Tibial artery (tissue), 4 donors: ENCODE results near the gene CYBC1.

Experiments
- DNase-seq, 2 donors: peaks; one replicate each; pipeline ENCODE4 v3.0.0-alpha.2; 2019
- H3K27ac ChIP-seq, 2 donors: fragments of 200-600 bp; sonication (generic) in 1 of 2; 1 replicate in 1 of 2; 2 replicates in 1 of 2; pipeline ENCODE4 v1.5.1; 2018 to 2019; ENCODE audit warnings: mild to moderate bottlenecking in 1 of 2
- H3K27me3 ChIP-seq, 2 donors: fragments of 200-600 bp; sonication (generic) in 1 of 2; one replicate each; pipeline versions ENCODE4 v1.5.1 to v1.6.0; 2016 to 2019
- H3K36me3 ChIP-seq, 3 donors: fragments of 200-600 bp; sonication (generic) in 2 of 3; one replicate each; pipeline ENCODE4 v1.5.1; 2016 to 2019; ENCODE audit warnings: mild to moderate bottlenecking in 2 of 3
- H3K4me1 ChIP-seq, 4 donors: fragments of 200-600 bp; sonication (generic) in 2 of 4; 1 replicate in 3 of 4; 2 replicates in 1 of 4; pipeline ENCODE4 v1.5.1; 2016 to 2019
- H3K4me3 ChIP-seq, 2 donors: fragments of 200-600 bp; sonication (generic) in 1 of 2; 1 replicate in 1 of 2; 2 replicates in 1 of 2; pipeline ENCODE4 v1.5.1; 2018 to 2019; ENCODE audit warnings: mild to moderate bottlenecking in 2 of 2
- H3K9me3 ChIP-seq, 3 donors: fragments of 200-600 bp; sonication (generic) in 1 of 3; one replicate each; pipeline ENCODE4 v1.5.1; 2016 to 2019
- CTCF ChIP-seq, 2 experiments: fragments of 200-600 bp in 1 of 2; fragments of 450-650 bp in 1 of 2; IDR thresholded peaks; one replicate each; pipeline ENCODE4 v1.5.1; 2017 to 2019; ENCODE audit warnings: antibody characterized with exemption in 2 of 2, mild to moderate bottlenecking in 1 of 2, moderate library complexity in 1 of 2
- intact Hi-C: fragments of 100-400 bp; cut with DNase I; formaldehyde crosslinking; loops from one replicate; pipeline ENCODE4 v1.15.0; 2023; ENCODE audit warnings: low total_unique reads

The CYBC1 gene

GRCh38 chr17:82435103-82435502, 15.4 kb downstream of the CYBC1 start:
- H3K4me1 ChIP-seq: peaks cover 0 to 4% (median 0%) of the 10 kb centered on the region in 4 donors
- no peak overlapping the region for H3K27ac ChIP-seq
- no peaks in the 10 kb centered on the region for H3K9me3 ChIP-seq
- peaks cover 0 to 89% (median 20%) of the 10 kb centered on the region in 3 donors for H3K36me3 ChIP-seq
- no peak for DNase-seq
- no peaks in the 10 kb centered on the region for H3K27me3 ChIP-seq
- H3K4me3 ChIP-seq: no peak overlapping the region
- TF ChIP-seq CTCF (IDR thresholded peaks at IDR 0.05): no peak
- intact Hi-C loops: no loop called here

- Histone ChIP-seq H3K4me1 (peaks cover 0 to 4% (median 0%) of the 10 kb centered on the region in 4 donors), H3K4me3 (no peak overlapping the region), H3K27me3 (no peaks in the 10 kb centered on the region), H3K36me3 (peaks cover 0 to 89% (median 15%) of the 10 kb centered on the region in 3 donors), H3K27ac (no peak overlapping the region), H3K9me3 (no peaks in the 10 kb centered on the region)
- intact Hi-C loops: no loop called here
- no peak for DNase-seq
- TF ChIP-seq CTCF (IDR thresholded peaks at IDR 0.05): no peak
These were observed 16.4 kb downstream of the CYBC1 start for GRCh38 chr17:82434216-82434565.

- H3K4me3 ChIP-seq: no peak overlapping the region
- H3K36me3 ChIP-seq: peaks cover 2 to 89% (median 15%) of the 10 kb centered on the region in 3 donors
- no peak for DNase-seq
- intact Hi-C loops: no loop called here
- peaks cover 0 to 4% (median 0%) of the 10 kb centered on the region in 4 donors for H3K4me1 ChIP-seq
- H3K27ac ChIP-seq: no peak overlapping the region
- no peaks in the 10 kb centered on the region for H3K27me3 ChIP-seq
- no peak for TF ChIP-seq CTCF (IDR thresholded peaks at IDR 0.05)
- no peaks in the 10 kb centered on the region for H3K9me3 ChIP-seq
These were observed 16.9 kb downstream of the CYBC1 start for GRCh38 chr17:82433560-82434215.

- Histone ChIP-seq H3K27ac (no peak overlapping the region), H3K4me1 (peaks cover 0 to 4% (median 0%) of the 10 kb centered on the region in 4 donors), H3K27me3 (no peaks in the 10 kb centered on the region), H3K9me3 (no peaks in the 10 kb centered on the region), H3K4me3 (no peak overlapping the region), H3K36me3 (peaks cover 4 to 77% (median 10%) of the 10 kb centered on the region in 3 donors)
- no peak for DNase-seq
- intact Hi-C loops: no loop called here
- no peak for TF ChIP-seq CTCF (IDR thresholded peaks at IDR 0.05)
These were observed 18.5 kb downstream of the CYBC1 start for GRCh38 chr17:82432017-82432416.

- Histone ChIP-seq H3K4me1 (peaks cover 0 to 7% (median 3%) of the 10 kb centered on the region in 4 donors), H3K27me3 (no peaks in the 10 kb centered on the region), H3K36me3 (peaks cover 0 to 55% (median 4%) of the 10 kb centered on the region in 3 donors), H3K4me3 (no peak overlapping the region), H3K27ac (no peak overlapping the region), H3K9me3 (no peaks in the 10 kb centered on the region)
- intact Hi-C loops: loop anchor here (5.0 kb wide), 1 partner anchor 78 kb away; no protein-coding TSS in a partner anchor
- DNase-seq: no peak
- no peak for TF ChIP-seq CTCF (IDR thresholded peaks at IDR 0.05)
These were observed 20.7 kb downstream of the CYBC1 start for GRCh38 chr17:82429824-82430223.
